ENCODE data around the gene MAEL.

Gene MAEL

DNA sequence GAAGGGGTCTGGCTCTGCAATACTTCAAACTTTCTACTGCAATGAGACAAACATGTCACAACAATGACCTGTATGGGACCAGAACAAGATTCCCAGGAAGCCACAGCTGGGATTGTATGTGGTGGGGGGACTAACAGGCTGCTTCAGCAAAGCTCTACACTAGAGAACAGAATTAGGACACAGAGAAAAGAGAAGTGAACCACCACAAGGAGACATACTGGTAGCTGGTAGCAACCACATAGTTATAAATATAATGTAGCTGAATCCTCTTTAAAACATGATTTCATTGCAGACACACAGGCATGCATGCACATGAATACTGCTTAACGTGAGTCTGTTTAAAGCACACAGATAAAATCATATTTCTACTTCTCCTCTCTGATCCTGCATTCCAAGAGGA, 10.3 kb upstream of the MAEL start:
- H3K27ac ChIP-seq (ENCODE audit: extremely low read depth, low read depth, low read length) = no peak overlapping the region
- ChIA-PET CTCF (interaction anchor here (2.7 kb wide), 1 partner anchor 69 kb away, joined by 7 read pairs; no protein-coding TSS in a partner anchor), POLR2A (no interaction called here)
- H3K36me3 ChIP-seq (ENCODE audit: control insufficient read depth in 2 of 2, insufficient read depth in 1 of 2, low read length in 2 of 2) = no peaks in the 10 kb centered on the region
- no peak overlapping the region for H3K4me3 ChIP-seq (ENCODE audit: low read depth, low read length)
- H3K4me1 ChIP-seq (ENCODE audit: control insufficient read depth, insufficient read depth, low read length) = peaks cover 3% of the 10 kb centered on the region; the same call in 1 of the 2 replicates
- TF ChIP-seq ZNF202 (tag by site-specific recombination; IDR thresholded peaks at IDR 0.05; ENCODE audit: borderline replicate concordance) (no peak), ZNF473 (tag by site-specific recombination; IDR thresholded peaks at IDR 0.05) (no peak), KLF8 (tag by site-specific recombination; IDR thresholded peaks at IDR 0.05) (no peak), ZNF621 (tag by site-specific recombination; IDR thresholded peaks at IDR 0.05) (no peak), ZBTB1 (tag by site-specific recombination; IDR thresholded peaks at IDR 0.05) (no peak), REST (tag by site-specific recombination; IDR thresholded peaks at IDR 0.05) (no peak), ZXDB (tag by site-specific recombination; IDR thresholded peaks at IDR 0.05) (no peak), ZNF302 (tag by site-specific recombination; IDR thresholded peaks at IDR 0.05; ENCODE audit: low read depth) (no peak), ZNF114 (tag by site-specific recombination; IDR thresholded peaks at IDR 0.05) (no peak), ZNF366 (tag by site-specific recombination; conservative IDR thresholded peaks at IDR 0.05) (no peak), ZNF248 (tag by site-specific recombination; IDR thresholded peaks at IDR 0.05) (no peak), ZNF785 (tag by site-specific recombination; IDR thresholded peaks at IDR 0.05) (no peak), ZBTB17 (tag by site-specific recombination; IDR thresholded peaks at IDR 0.05) (no peak), ZNF112 (tag by site-specific recombination; IDR thresholded peaks at IDR 0.05) (no peak), ZNF624 (tag by site-specific recombination; IDR thresholded peaks at IDR 0.05) (no peak), ZNF146 (tag by site-specific recombination; IDR thresholded peaks at IDR 0.05) (no peak)
- TF ChIP-seq, protein P1, sequence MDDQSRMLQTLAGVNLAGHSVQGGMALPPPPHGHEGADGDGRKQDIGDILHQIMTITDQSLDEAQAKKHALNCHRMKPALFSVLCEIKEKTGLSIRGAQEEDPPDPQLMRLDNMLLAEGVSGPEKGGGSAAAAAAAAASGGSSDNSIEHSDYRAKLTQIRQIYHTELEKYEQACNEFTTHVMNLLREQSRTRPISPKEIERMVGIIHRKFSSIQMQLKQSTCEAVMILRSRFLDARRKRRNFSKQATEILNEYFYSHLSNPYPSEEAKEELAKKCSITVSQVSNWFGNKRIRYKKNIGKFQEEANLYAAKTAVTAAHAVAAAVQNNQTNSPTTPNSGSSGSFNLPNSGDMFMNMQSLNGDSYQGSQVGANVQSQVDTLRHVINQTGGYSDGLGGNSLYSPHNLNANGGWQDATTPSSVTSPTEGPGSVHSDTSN (CRISPR knock-in tag; IDR thresholded peaks at IDR 0.05) = no peak
- TF ChIP-seq, protein P2, sequence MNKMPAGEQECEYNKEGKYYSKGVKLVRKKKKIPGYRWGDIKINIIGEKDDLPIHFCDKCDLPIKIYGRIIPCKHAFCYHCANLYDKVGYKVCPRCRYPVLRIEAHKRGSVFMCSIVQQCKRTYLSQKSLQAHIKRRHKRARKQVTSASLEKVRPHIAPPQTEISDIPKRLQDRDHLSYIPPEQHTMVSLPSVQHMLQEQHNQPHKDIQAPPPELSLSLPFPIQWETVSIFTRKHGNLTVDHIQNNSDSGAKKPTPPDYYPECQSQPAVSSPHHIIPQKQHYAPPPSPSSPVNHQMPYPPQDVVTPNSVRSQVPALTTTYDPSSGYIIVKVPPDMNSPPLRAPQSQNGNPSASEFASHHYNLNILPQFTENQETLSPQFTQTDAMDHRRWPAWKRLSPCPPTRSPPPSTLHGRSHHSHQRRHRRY (tag by site-specific recombination; IDR thresholded peaks at IDR 0.05) = no peak
- no peaks in the 10 kb centered on the region for H3K9me3 ChIP-seq (ENCODE audit: control insufficient read depth, insufficient read depth, low read depth, low read length)

- Histone ChIP-seq H3K4me1 (ENCODE audit: control insufficient read depth, insufficient read depth, low read length) (peaks cover 3% of the 10 kb centered on the region; the same call in 1 of the 2 replicates), H3K9me3 (ENCODE audit: control insufficient read depth, insufficient read depth, low read depth, low read length) (no peaks in the 10 kb centered on the region), H3K36me3 (ENCODE audit: control insufficient read depth in 2 of 2, insufficient read depth in 1 of 2, low read length in 2 of 2) (no peaks in the 10 kb centered on the region), H3K27ac (ENCODE audit: extremely low read depth, low read depth, low read length) (no peak overlapping the region), H3K4me3 (ENCODE audit: low read depth, low read length) (no peak overlapping the region)
- CTCF ChIA-PET = interaction anchor here (0.6 to 1.6 kb wide), 3 partner anchors 31 to 78 kb away, joined by 3 to 5 read pairs (median 4); no protein-coding TSS in a partner anchor
- POLR2A ChIA-PET = no interaction called here
- TF ChIP-seq ZNF121 (tag by site-specific recombination; IDR thresholded peaks at IDR 0.05) = no peak
- TF ChIP-seq SP7 (tag by site-specific recombination; IDR thresholded peaks at IDR 0.05) = peak; percentile 56
These were observed 8.7 kb upstream of the MAEL start for GRCh38 chr1:166980383-166980782.

Measured in HEK293 (cell line).